ENCODE results near the gene MR1. TPM values are rescaled to one million over a fixed set of nuclear protein-coding genes. Genes with fewer than 3 reads are reported as not detected.
A peak's percentile ranks its signal among the peaks of the same experiment; 100 is the strongest.

The MR1 gene
- total and polyA plus RNA-seq, 2 of the 13 experiments (the other 11 are each of a cell fraction or from before 2014, with no cell fraction given), result 7.7 to 10.4 TPM

DNA sequence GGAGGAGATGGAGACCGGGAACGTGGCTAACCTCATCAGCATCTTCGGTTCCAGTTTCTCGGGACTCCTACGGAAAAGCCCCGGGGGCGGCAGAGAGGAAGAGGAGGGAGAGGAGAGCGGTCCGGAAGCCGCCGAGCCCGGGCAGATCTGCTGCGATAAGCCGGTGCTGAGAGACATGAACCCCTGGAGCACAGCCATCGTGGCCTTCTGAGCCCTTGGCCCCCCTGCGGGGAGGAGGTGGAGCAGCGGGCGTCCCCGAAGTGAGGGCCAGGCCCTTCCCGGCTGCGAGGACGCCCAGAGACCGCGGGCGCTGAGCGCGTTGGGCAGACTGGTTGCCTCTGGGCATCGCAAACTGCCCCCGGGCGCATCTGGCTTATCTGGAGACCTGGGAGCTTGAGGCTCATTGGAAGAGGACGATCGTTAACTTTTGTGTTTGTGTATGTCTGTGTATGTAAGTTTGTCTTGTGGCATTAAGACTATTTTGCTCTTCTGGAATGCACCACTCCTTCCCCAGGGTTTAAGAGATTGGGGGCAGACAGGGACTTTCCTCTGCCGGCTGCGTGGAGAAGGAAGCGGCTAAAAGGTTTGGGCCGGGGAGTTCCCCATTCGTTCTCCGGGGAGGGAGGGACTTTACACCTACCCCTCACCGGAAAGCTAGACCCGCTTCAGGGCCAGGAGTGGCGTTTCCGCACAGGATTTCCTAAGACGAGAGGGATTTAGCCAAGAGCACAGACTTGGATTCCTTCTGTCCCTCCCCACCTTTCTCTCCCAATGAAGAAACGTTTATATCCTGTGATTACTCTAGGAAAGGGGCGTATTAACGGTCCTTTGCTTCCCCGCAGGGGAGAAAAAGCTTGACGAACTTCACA is 56.1 kb downstream of the MR1 start (continued):
- TF ChIP-seq, protein P1, sequence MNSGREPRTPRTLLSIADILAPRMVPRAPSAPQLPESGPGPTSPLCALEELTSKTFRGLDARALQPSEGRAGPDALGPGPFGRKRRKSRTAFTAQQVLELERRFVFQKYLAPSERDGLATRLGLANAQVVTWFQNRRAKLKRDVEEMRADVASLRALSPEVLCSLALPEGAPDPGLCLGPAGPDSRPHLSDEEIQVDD (CRISPR knock-in tag; IDR thresholded peaks at IDR 0.05; ENCODE audit: borderline replicate concordance), result no peak
- TF ChIP-seq ZNF724P (CRISPR knock-in tag; IDR thresholded peaks at IDR 0.05; ENCODE audit: borderline replicate concordance) (no peak), TAF15 (IDR thresholded peaks at IDR 0.05; ENCODE audit: low read depth, low read length, poor library complexity, severe bottlenecking) (no peak), ZNF678 (CRISPR knock-in tag; IDR thresholded peaks at IDR 0.05) (no peak), EZH2 (conservative IDR thresholded peaks at IDR 0.05; ENCODE audit: low read depth, low read length) (no peak), MTF1 (CRISPR knock-in tag; IDR thresholded peaks at IDR 0.05) (no peak), MXD4 (CRISPR knock-in tag; IDR thresholded peaks at IDR 0.05) (no peak; the same call in 1 of the 2 replicates), MTA3 (CRISPR knock-in tag; IDR thresholded peaks at IDR 0.05) (no peak), KDM5A (IDR thresholded peaks at IDR 0.05; ENCODE audit: borderline replicate concordance, low read length) (no peak), KDM3A (CRISPR knock-in tag; IDR thresholded peaks at IDR 0.05; ENCODE audit: low read depth) (no peak), TAF1 (CRISPR knock-in tag; IDR thresholded peaks at IDR 0.05) (peak; percentile 30; the same call in 1 of the 2 replicates), ZNF781 (CRISPR knock-in tag; IDR thresholded peaks at IDR 0.05; ENCODE audit: borderline replicate concordance, not compliant biosample characterization) (no peak), FOXM1 (CRISPR knock-in tag; IDR thresholded peaks at IDR 0.05) (no peak), PPARG (CRISPR knock-in tag; conservative IDR thresholded peaks at IDR 0.05) (no peak), CHD2 (IDR thresholded peaks at IDR 0.05; ENCODE audit: low read depth, low read length) (no peak)
- TF ChIP-seq, protein P2, sequence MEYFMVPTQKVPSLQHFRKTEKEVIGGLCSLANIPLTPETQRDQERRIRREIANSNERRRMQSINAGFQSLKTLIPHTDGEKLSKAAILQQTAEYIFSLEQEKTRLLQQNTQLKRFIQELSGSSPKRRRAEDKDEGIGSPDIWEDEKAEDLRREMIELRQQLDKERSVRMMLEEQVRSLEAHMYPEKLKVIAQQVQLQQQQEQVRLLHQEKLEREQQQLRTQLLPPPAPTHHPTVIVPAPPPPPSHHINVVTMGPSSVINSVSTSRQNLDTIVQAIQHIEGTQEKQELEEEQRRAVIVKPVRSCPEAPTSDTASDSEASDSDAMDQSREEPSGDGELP (IDR thresholded peaks at IDR 0.05; ENCODE audit: borderline replicate concordance, low read depth), result no peak
- TF ChIP-seq, protein P3, sequence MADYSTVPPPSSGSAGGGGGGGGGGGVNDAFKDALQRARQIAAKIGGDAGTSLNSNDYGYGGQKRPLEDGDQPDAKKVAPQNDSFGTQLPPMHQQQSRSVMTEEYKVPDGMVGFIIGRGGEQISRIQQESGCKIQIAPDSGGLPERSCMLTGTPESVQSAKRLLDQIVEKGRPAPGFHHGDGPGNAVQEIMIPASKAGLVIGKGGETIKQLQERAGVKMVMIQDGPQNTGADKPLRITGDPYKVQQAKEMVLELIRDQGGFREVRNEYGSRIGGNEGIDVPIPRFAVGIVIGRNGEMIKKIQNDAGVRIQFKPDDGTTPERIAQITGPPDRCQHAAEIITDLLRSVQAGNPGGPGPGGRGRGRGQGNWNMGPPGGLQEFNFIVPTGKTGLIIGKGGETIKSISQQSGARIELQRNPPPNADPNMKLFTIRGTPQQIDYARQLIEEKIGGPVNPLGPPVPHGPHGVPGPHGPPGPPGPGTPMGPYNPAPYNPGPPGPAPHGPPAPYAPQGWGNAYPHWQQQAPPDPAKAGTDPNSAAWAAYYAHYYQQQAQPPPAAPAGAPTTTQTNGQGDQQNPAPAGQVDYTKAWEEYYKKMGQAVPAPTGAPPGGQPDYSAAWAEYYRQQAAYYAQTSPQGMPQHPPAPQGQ (CRISPR knock-in tag; IDR thresholded peaks at IDR 0.05; ENCODE audit: borderline replicate concordance), result no peak
- TF ChIP-seq, protein P4, sequence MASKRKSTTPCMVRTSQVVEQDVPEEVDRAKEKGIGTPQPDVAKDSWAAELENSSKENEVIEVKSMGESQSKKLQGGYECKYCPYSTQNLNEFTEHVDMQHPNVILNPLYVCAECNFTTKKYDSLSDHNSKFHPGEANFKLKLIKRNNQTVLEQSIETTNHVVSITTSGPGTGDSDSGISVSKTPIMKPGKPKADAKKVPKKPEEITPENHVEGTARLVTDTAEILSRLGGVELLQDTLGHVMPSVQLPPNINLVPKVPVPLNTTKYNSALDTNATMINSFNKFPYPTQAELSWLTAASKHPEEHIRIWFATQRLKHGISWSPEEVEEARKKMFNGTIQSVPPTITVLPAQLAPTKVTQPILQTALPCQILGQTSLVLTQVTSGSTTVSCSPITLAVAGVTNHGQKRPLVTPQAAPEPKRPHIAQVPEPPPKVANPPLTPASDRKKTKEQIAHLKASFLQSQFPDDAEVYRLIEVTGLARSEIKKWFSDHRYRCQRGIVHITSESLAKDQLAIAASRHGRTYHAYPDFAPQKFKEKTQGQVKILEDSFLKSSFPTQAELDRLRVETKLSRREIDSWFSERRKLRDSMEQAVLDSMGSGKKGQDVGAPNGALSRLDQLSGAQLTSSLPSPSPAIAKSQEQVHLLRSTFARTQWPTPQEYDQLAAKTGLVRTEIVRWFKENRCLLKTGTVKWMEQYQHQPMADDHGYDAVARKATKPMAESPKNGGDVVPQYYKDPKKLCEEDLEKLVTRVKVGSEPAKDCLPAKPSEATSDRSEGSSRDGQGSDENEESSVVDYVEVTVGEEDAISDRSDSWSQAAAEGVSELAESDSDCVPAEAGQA (IDR thresholded peaks at IDR 0.05; ENCODE audit: low read depth), result no peak
- TF ChIP-seq, protein P4 (CRISPR knock-in tag; IDR thresholded peaks at IDR 0.05; ENCODE audit: borderline replicate concordance), result no peak
- TF ChIP-seq, protein P5, sequence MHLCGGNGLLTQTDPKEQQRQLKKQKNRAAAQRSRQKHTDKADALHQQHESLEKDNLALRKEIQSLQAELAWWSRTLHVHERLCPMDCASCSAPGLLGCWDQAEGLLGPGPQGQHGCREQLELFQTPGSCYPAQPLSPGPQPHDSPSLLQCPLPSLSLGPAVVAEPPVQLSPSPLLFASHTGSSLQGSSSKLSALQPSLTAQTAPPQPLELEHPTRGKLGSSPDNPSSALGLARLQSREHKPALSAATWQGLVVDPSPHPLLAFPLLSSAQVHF (CRISPR knock-in tag; IDR thresholded peaks at IDR 0.05), result no peak
